Activated CD4-positive, CD25-positive, alpha-beta regulatory T cell treated with anti-CD3 and anti-CD28 coated beads, Interleukin-2, amount 50 U/mL, for 24 hours (primary cell): ENCODE data around the gene CALHM6.

Experiments
- ATAC-seq, 2 donors: fragments of 150-1000 bp; cut with Tn5 transposase; one replicate each; pipeline ENCODE4 v1.10.0; 2021; ENCODE audit warnings: mild to moderate bottlenecking in 1 of 2, moderate library complexity in 1 of 2

CALHM6 gene

GRCh38 chr6:116446399-116446798 lies 14.8 kb upstream of the CALHM6 start:
- ATAC-seq, result peak in 1 of 2 donors; percentile 19

GRCh38 chr6:116447052-116447451 lies 14.1 kb upstream of the CALHM6 start:
- ATAC-seq, result no peak

DNA sequence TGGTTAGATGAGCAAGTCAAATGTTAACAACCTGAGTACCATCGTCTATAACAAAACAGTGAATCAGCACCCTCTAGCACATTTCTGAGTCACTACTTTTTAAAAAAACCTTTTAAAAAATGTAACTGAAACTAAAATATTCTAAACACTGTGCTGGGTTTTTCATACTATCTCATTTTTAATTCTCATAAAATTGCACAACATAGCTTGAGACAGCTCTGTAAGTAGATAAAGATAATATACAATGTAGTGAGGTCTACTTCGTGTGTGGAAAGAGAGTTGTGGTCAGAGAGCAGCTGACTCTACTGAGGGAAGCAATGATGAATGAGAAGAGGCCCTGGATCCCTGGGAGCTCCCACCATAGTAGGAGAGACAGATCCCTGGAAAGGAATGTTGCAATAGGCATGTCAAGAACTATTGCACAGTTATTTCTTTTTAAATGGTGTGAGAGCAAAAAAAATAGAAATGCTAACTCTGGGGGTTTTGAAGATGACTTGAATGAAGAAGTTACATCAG lies 13.6 kb upstream of the CALHM6 start:
- peak; percentile 42 to 44 for ATAC-seq

- ATAC-seq, result no peak
These were observed 11.6 kb upstream of the CALHM6 start for GRCh38 chr6:116449565-116449964.

GRCh38 chr6:116450185-116450710 lies 10.9 kb upstream of the CALHM6 start:
- ATAC-seq, result no peak

GRCh38 chr6:116450769-116451740 lies 10.1 kb upstream of the CALHM6 start:
- peak in 1 of 2 donors; percentile 30 for ATAC-seq

- no peak for ATAC-seq
These were observed 9.3 kb upstream of the CALHM6 start for GRCh38 chr6:116451916-116452315.

DNA sequence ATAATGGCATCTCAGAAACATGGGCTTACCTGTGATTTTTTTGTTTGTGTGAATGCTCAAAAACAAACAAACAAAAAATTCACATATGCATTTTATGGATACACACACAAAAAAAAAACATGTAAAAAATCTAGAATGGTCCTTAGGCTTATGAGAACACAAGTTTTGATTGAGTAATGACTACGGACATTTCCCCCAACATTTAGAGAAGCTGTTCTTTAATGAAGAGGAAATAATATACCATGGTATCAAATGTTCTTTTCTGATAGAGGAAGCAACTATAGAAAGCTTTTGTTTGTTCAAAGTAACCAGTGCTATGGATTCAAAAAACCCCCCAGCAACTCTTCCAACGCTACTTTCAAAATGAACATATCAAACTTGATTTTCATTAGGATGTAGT lies 8.6 kb upstream of the CALHM6 start:
- ATAC-seq, result no peak

DNA sequence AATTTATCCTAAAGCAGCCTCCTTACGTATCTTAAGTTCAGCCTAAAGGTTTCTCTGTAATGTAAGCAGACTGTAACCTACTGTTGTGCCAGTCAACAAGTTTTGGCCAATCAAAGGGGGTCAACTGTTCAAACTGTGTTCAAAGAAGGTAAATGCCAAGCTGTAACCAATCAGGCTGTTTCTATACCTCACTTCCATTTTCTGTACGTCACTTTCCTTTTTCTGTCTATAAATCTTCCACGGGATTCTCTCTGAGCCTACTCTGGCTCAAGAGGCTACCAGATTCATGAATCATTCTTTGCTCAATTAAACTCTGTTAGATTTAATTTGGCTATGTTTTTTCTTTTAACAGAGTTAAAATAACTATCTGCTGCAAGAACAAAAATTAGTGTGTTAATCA lies 5.1 kb upstream of the CALHM6 start:
- ATAC-seq, result no peak

GRCh38 chr6:116456927-116457326 lies 4.2 kb upstream of the CALHM6 start:
- no peak for ATAC-seq

DNA sequence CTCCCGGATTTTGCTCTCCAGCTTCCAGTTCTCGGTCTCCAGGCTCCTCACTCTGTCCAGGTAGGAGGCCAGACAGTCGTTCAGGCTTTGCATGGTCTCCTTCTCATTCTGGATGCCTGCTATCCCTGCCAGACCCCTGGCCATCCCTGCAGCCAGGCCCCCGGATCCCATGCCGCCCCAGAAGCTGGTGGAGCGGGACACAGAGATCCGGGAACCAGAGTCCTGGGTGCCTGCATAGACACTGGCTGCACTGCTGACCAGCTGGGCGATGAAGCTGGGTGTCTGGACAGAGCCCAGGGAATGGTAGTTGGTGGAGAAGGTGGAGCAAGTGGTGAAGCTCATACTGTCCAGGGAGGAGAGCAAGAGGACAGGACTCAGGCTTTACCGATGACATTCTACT lies 2.9 kb upstream of the CALHM6 start:
- no peak for ATAC-seq

DNA sequence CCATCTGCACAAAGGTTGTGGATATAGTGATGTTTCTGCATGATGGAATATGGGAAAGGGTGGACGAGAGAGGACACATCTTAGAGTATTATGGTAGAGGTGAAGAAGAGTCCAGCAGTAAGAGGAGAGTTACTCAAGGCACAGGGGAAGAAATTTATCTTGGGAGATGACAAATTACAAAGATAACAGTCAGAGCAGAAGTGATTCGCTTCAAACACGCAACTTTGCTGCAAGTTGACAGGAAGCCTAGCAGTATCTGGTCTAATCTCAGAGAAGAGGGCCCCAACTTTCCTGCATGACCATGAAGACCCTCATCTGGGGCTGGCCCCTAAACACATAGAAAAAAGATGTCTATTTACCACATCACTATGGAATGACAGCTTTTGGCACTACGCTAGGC lies 1.2 kb upstream of the CALHM6 start:
- no peak for ATAC-seq

DNA sequence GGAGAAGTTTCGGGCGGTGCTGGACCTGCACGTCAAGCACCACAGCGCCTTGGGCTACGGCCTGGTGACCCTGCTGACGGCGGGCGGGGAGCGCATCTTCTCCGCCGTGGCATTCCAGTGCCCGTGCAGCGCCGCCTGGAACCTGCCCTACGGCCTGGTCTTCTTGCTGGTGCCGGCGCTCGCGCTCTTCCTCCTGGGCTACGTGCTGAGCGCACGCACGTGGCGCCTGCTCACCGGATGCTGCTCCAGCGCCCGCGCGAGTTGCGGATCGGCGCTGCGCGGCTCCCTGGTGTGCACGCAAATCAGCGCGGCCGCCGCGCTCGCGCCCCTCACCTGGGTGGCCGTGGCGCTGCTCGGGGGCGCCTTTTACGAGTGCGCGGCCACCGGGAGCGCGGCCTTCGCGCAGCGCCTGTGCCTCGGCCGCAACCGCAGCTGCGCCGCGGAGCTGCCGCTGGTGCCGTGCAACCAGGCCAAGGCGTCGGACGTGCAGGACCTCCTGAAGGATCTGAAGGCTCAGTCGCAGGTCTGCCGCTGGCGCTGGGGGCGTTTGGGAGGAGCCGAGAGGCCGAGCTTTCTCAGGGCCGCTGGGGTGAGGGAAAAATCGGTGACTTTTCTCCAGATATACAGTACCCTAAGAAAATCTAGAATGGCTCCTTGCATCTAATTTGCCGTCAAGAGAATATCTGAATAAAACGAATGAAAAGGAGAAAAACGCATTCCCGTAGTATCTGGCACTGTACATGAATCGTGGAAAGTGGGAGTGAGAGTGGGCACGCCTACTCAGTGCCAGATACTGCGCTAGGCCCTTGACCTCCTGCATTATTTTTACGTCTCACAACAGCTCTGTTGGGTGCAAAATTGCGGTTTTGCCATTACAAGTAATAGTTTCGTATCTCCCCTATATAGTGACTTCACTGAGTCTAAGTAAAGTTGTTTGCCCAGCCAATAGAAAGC lies 1.0 kb downstream of the CALHM6 start:
- ATAC-seq, result peak; percentile 74 to 79

GRCh38 chr6:116463301-116463700 lies 2.1 kb downstream of the CALHM6 start:
- ATAC-seq, result no peak

GRCh38 chr6:116465246-116465645 lies 4.1 kb downstream of the CALHM6 start:
- ATAC-seq, result no peak

DNA sequence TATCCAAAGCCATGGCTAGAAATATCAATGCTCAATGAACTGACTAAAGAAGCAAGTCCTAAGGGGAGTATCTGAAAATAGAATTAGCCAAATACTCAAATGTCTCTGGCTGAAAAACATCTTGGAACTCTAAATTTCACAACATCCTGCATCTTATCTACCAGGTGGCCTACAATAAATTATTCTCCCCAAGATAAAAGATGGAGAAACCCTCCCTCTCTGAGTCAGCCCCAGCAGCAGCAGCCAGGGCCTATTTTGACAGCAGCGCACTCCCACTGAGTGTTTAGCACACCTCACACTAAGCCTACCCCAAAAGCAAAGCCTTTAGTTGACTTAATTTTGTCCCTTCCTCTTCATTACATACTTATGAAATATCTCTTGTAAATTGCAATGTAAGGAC lies 5.9 kb downstream of the CALHM6 start:
- no peak for ATAC-seq

- ATAC-seq, result no peak
These were observed 6.3 kb downstream of the CALHM6 start for GRCh38 chr6:116467514-116467913.

DNA sequence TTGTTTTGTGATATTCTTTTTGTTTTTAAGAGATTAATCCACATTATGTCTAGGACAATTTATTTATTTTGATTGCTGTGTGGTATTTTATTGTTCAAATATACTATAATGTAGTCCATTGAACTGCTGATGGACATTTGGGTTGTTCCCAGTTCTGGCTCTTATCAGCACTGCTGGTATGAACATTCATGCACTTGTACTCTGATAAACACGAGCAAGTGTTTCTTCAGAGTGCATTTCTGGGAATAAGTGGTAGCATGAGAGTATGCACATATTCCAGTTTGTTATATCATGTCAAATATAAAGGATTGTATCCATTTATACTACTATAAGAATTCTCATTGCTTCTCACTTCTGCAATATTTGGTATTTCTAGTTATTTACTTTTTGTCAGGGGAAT lies 7.1 kb downstream of the CALHM6 start:
- no peak for ATAC-seq

DNA sequence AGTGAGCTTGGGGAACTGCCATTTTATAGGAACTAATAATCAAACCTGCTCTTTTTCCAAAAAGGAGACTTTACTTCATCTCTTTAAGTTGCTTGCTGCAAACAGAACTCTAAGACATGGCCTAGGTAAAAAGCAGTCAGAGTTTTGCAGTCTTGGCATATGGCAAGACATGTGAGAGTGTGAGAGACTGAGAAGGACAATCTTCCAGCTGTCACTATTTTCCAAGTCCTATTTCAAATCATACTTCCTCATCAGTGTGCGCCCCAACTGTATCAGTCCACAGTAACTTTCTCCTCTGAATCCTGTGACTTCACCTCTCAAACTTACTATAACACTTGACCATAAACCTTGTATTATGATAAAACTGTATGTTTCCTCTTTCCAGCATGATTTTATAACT lies 10.4 kb downstream of the CALHM6 start:
- no peak for ATAC-seq

DNA sequence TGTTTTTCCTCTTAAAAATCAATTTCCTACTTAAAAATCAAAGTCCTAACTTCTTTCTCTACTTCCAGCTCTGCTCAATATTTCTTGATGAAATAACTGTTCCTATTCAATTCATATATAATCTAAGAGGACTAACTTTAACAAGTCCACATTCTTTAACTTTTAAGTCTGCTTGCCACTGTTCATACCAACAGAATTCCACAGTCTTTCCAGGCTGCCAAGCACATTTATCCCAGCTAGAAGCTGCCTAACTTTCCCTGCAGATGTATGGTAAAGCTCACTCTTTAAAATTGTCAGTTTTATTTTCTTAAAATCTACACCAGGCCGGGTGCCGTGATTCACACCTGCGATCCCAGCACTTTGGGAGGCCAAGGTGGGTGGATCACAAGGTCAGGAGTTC lies 11.5 kb downstream of the CALHM6 start:
- no peak for ATAC-seq

GRCh38 chr6:116475141-116475540 lies 14.0 kb downstream of the CALHM6 start:
- no peak for ATAC-seq

DNA sequence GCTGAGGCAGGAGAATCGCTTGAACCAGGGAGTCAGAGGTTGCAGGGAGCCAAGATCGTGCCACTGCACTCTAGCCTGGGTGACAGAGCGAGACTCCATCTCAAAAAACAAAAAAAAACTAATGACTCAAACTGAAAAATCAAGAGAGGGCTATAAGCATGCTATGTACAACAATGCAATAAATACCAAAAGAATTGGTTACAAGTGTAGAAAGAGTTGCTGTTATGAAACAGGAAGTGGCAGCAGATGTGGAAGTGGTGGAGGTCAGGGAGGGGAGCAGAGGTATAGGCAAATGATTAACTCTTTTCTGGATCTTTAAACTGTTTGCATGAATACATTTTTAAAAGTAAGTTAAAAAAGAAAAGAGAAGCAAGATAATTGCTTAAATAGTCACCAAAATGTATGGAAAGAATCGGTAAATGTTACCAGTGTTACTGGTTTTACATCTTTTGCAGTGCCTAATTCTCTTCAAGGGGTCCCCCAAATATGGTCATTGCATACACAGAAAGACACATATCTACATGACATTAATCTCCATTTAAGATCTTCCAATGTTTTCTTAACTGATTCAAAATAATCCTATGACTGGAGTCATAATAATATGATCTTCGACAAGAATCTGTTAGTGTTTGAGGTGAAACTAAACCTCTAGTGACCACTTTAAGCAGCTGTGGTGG lies 15.0 kb downstream of the CALHM6 start:
- ATAC-seq, result peak; percentile 56 to 80
